ENCODE measurements around the gene SNAPC2. TPM values are rescaled to one million over a fixed set of nuclear protein-coding genes. Genes with fewer than 3 reads are reported as not detected.
A peak's percentile ranks its signal among the peaks of the same experiment; 100 is the strongest.

SNAPC2 gene
- total and polyA plus RNA-seq, 2 donors from 2014 or later, result 18.4 to 24.3 TPM

- no peaks in the 10 kb centered on the region for H3K27me3 ChIP-seq (ENCODE audit: control insufficient read depth, insufficient read depth, low read length)
- DNase-seq, result peak in 1 of 5 donors; percentile 55
- H3K4me3 ChIP-seq (ENCODE audit: low read length in 3 of 3), result no peak overlapping the region
- TF ChIP-seq CTCF (IDR thresholded peaks at IDR 0.05; ENCODE audit: borderline replicate concordance, extremely low read depth, insufficient read depth), result no peak
- intact Hi-C loops (cut with DNase I), result no loop called here
- FAIRE-seq, result no peak
- peaks cover 0 to 16% (median 12%) of the 10 kb centered on the region in 3 donors for H3K4me1 ChIP-seq (ENCODE audit: control insufficient read depth in 2 of 3, insufficient read depth in 2 of 3, low read depth in 1 of 3, low read length in 3 of 3)
- H3K36me3 ChIP-seq (ENCODE audit: control insufficient read depth in 2 of 3, insufficient read depth in 3 of 3, low read length in 3 of 3), result no peaks in the 10 kb centered on the region
- no peak overlapping the region for H3K9ac ChIP-seq (ENCODE audit: low read length in 3 of 3)
- H3K27ac ChIP-seq (ENCODE audit: low read depth in 2 of 2, low read length in 2 of 2), result no peak overlapping the region
- no peaks in the 10 kb centered on the region for H3K9me3 ChIP-seq (ENCODE audit: control insufficient read depth in 2 of 3, insufficient read depth in 1 of 3, low read length in 3 of 3)
Measured at GRCh38 chr19:7900401-7900870, 19.7 kb upstream of the SNAPC2 start.

GRCh38 chr19:7900931-7901330 is 19.2 kb upstream of the SNAPC2 start:
- intact Hi-C loops (cut with DNase I), result no loop called here
- H3K9me3 ChIP-seq (ENCODE audit: control insufficient read depth in 2 of 3, insufficient read depth in 1 of 3, low read length in 3 of 3), result no peaks in the 10 kb centered on the region
- H3K36me3 ChIP-seq (ENCODE audit: control insufficient read depth in 2 of 3, insufficient read depth in 3 of 3, low read length in 3 of 3), result no peaks in the 10 kb centered on the region
- H3K4me3 ChIP-seq (ENCODE audit: low read length in 3 of 3), result no peak overlapping the region
- no peak overlapping the region for H3K27ac ChIP-seq (ENCODE audit: low read depth in 2 of 2, low read length in 2 of 2)
- no peak for FAIRE-seq
- no peak for DNase-seq
- H3K27me3 ChIP-seq (ENCODE audit: control insufficient read depth, insufficient read depth, low read length), result no peaks in the 10 kb centered on the region
- no peak for TF ChIP-seq CTCF (IDR thresholded peaks at IDR 0.05; ENCODE audit: borderline replicate concordance, extremely low read depth, insufficient read depth)
- H3K9ac ChIP-seq (ENCODE audit: low read length in 3 of 3), result no peak overlapping the region
- peaks cover 0 to 18% (median 12%) of the 10 kb centered on the region in 3 donors for H3K4me1 ChIP-seq (ENCODE audit: control insufficient read depth in 2 of 3, insufficient read depth in 2 of 3, low read depth in 1 of 3, low read length in 3 of 3)

- FAIRE-seq (no peak), DNase-seq (no peak)
- intact Hi-C loops (cut with DNase I), result no loop called here
- Histone ChIP-seq H3K27ac (ENCODE audit: low read depth in 2 of 2, low read length in 2 of 2) (no peak overlapping the region), H3K9me3 (ENCODE audit: control insufficient read depth in 2 of 3, insufficient read depth in 1 of 3, low read length in 3 of 3) (no peaks in the 10 kb centered on the region), H3K36me3 (ENCODE audit: control insufficient read depth in 2 of 3, insufficient read depth in 3 of 3, low read length in 3 of 3) (no peaks in the 10 kb centered on the region), H3K4me1 (ENCODE audit: control insufficient read depth in 2 of 3, insufficient read depth in 2 of 3, low read depth in 1 of 3, low read length in 3 of 3) (peaks cover 0 to 18% (median 12%) of the 10 kb centered on the region in 3 donors), H3K9ac (ENCODE audit: low read length in 3 of 3) (no peak overlapping the region), H3K4me3 (ENCODE audit: low read length in 3 of 3) (no peak overlapping the region), H3K27me3 (ENCODE audit: control insufficient read depth, insufficient read depth, low read length) (no peaks in the 10 kb centered on the region)
- no peak for TF ChIP-seq CTCF (IDR thresholded peaks at IDR 0.05; ENCODE audit: borderline replicate concordance, extremely low read depth, insufficient read depth)
Measured at GRCh38 chr19:7901337-7901736, 18.8 kb upstream of the SNAPC2 start.

GRCh38 chr19:7902796-7903243 is 17.3 kb upstream of the SNAPC2 start:
- H3K27ac ChIP-seq (ENCODE audit: low read depth in 2 of 2, low read length in 2 of 2), result peak overlapping the region; percentile 40 to 79
- peak in 1 of 5 donors; percentile 29 for DNase-seq
- H3K4me1 ChIP-seq (ENCODE audit: control insufficient read depth in 2 of 3, insufficient read depth in 2 of 3, low read depth in 1 of 3, low read length in 3 of 3), result peaks cover 0 to 21% (median 12%) of the 10 kb centered on the region in 3 donors
- intact Hi-C loops (cut with DNase I), result no loop called here
- no peaks in the 10 kb centered on the region for H3K36me3 ChIP-seq (ENCODE audit: control insufficient read depth in 2 of 3, insufficient read depth in 3 of 3, low read length in 3 of 3)
- peak overlapping the region; percentile 43 to 87 (median 81) for H3K9ac ChIP-seq (ENCODE audit: low read length in 3 of 3)
- no peak for TF ChIP-seq CTCF (IDR thresholded peaks at IDR 0.05; ENCODE audit: borderline replicate concordance, extremely low read depth, insufficient read depth)
- no peak for FAIRE-seq
- H3K9me3 ChIP-seq (ENCODE audit: control insufficient read depth in 2 of 3, insufficient read depth in 1 of 3, low read length in 3 of 3), result no peaks in the 10 kb centered on the region
- H3K27me3 ChIP-seq (ENCODE audit: control insufficient read depth, insufficient read depth, low read length), result no peaks in the 10 kb centered on the region
- peak overlapping the region; percentile 58 to 92 (median 76) for H3K4me3 ChIP-seq (ENCODE audit: low read length in 3 of 3)

Data from kidney (tissue), 14 donors.